H1 (cell line): Measurements from ENCODE around the gene AAMP. TPM values are rescaled to one million over a fixed set of nuclear protein-coding genes. Genes with fewer than 3 reads are reported as not detected.

ENCODE experiments used
- CTCF ChIA-PET: fragments of 300-600 bp; sonication (Branson Sonifier 250); formaldehyde crosslinking; loops from one replicate; lab custom pipeline; 2021; ENCODE audit not compliant: partially characterized antibody; lab: Charles Lee
- POLR2A ChIA-PET: fragments of 300-600 bp; sonication (Branson Sonifier 250); formaldehyde crosslinking; loops from one replicate; lab custom pipeline; 2021; ENCODE audit warnings: inconsistent platforms; ENCODE audit not compliant: partially characterized antibody; lab: Charles Lee
- DNase-seq, 2 experiments: peaks; one replicate each; pipeline versions ENCODE4 v3.0.0 to v3.0.0-alpha.2; 2010 to 2022; ENCODE audit warnings: low spot score in 2 of 2, low read depth in 1 of 2, mixed read lengths in 1 of 2
- FAIRE-seq: peaks from 2 replicates; lab custom pipeline; 2011; peaks lifted over from hg19 to GRCh38; lab: Jason Lieb, UNC
- H2AFZ ChIP-seq: 2 replicates; pipeline ENCODE4 v1.8.1; 2012; ENCODE audit warnings: low read length, inconsistent platforms
- H2AK5ac ChIP-seq: 2 replicates; pipeline ENCODE4 v1.6.1; 2013; ENCODE audit warnings: low read depth, low read length
- H2BK120ac ChIP-seq: replicated peaks from 2 replicates; pipeline ENCODE3; 2013; ENCODE audit warnings: low read depth, low read length, inconsistent platforms
- H2BK12ac ChIP-seq: 2 replicates; pipeline ENCODE4 v1.6.1; 2013; ENCODE audit warnings: low read depth, low read length
- H2BK15ac ChIP-seq: 2 replicates; pipeline ENCODE4 v1.6.1; 2013; ENCODE audit warnings: low read length
- H2BK20ac ChIP-seq: 2 replicates; pipeline ENCODE4 v1.6.1; 2013; ENCODE audit warnings: low read length
- H2BK5ac ChIP-seq: 2 replicates; pipeline ENCODE4 v1.6.1; 2013; ENCODE audit warnings: low read depth, low read length
- H3K14ac ChIP-seq: 2 replicates; pipeline ENCODE4 v1.6.1; 2013; ENCODE audit warnings: inconsistent platforms; ENCODE audit not compliant: insufficient read length
- H3K18ac ChIP-seq: 2 replicates; pipeline ENCODE4 v1.6.1; 2013; ENCODE audit warnings: low read length; ENCODE audit errors: extremely low read depth
- H3K23ac ChIP-seq: 2 replicates; pipeline ENCODE4 v1.6.1; 2013; ENCODE audit warnings: inconsistent platforms; ENCODE audit not compliant: insufficient read length
- H3K23me2 ChIP-seq: 2 replicates; pipeline ENCODE4 v1.6.1; 2013; ENCODE audit warnings: low read depth, low read length
- H3K27ac ChIP-seq: 2 replicates; pipeline ENCODE4 v1.6.1; 2011; ENCODE audit warnings: low read depth, low read length, inconsistent platforms
- H3K27me3 ChIP-seq, 4 experiments: replicated peaks in 1 of 4; 1 replicate in 1 of 4; 2 replicates in 3 of 4; pipeline versions ENCODE4 v1.6.1 to v1.8.1; 2011 to 2013; ENCODE audit warnings: low read length in 3 of 4, mild to moderate bottlenecking in 3 of 4, inconsistent platforms in 2 of 4, mixed read lengths in 2 of 4, moderate library complexity in 1 of 4; ENCODE audit not compliant: control insufficient read depth in 3 of 4, insufficient read depth in 3 of 4; ENCODE audit errors: extremely low read depth in 1 of 4
- H3K36me3 ChIP-seq, 4 experiments: 2 replicates each; pipeline versions ENCODE4 v1.6.1 to v1.8.1; 2011 to 2013; ENCODE audit warnings: mild to moderate bottlenecking in 4 of 4, low read length in 3 of 4, moderate library complexity in 2 of 4, control low read depth in 1 of 4, inconsistent platforms in 1 of 4; ENCODE audit not compliant: insufficient read depth in 4 of 4, control insufficient read depth in 2 of 4
- H3K4ac ChIP-seq: replicated peaks from 2 replicates; pipeline ENCODE3; 2013; ENCODE audit warnings: low read length, low read depth, mixed read lengths, inconsistent platforms; ENCODE audit not compliant: insufficient read length
- H3K4me1 ChIP-seq, 4 experiments: replicated peaks in 1 of 4; 1 replicate in 1 of 4; 2 replicates in 3 of 4; pipeline versions ENCODE4 v1.6.1 to v1.8.1; 2011 to 2013; ENCODE audit warnings: low read length in 3 of 4, inconsistent platforms in 2 of 4, mixed read lengths in 1 of 4; ENCODE audit not compliant: insufficient read depth in 4 of 4, control insufficient read depth in 3 of 4
- H3K4me2 ChIP-seq, 2 experiments: 2 replicates each; pipeline versions ENCODE4 v1.6.1 to v1.8.1; 2011 to 2013; ENCODE audit warnings: low read depth in 2 of 2, low read length in 2 of 2, control low read depth in 1 of 2, inconsistent platforms in 1 of 2, mild to moderate bottlenecking in 1 of 2; ENCODE audit not compliant: insufficient read depth in 1 of 2
- H3K4me3 ChIP-seq, 4 experiments: fragments of 200-600, 300-600 bp in 1 of 4; sonication (generic), shearing (Covaris generic), sonication (Bioruptor Twin) in 1 of 4; 2 replicates each; pipeline versions ENCODE4 v1.5.1 to v1.8.1; 2011 to 2016; ENCODE audit warnings: low read length in 4 of 4, low read depth in 3 of 4, control low read depth in 2 of 4, inconsistent platforms in 2 of 4, mild to moderate bottlenecking in 2 of 4, mixed read lengths in 1 of 4, moderate library complexity in 1 of 4; ENCODE audit not compliant: insufficient read depth in 2 of 4; ENCODE audit errors: extremely low read depth in 1 of 4
- H3K56ac ChIP-seq: replicated peaks from 2 replicates; pipeline ENCODE3; 2013; ENCODE audit warnings: low read depth, mild to moderate bottlenecking, mixed read lengths, low read length, inconsistent platforms; ENCODE audit not compliant: insufficient read length
- H3K79me1 ChIP-seq: 2 replicates; pipeline ENCODE4 v1.6.1; 2013; ENCODE audit warnings: low read depth, low read length, control low read depth
- H3K79me2 ChIP-seq, 2 experiments: 2 replicates each; pipeline versions ENCODE4 v1.6.1 to v1.8.1; 2012 to 2013; ENCODE audit warnings: low read length in 2 of 2, mild to moderate bottlenecking in 2 of 2, inconsistent platforms in 1 of 2; ENCODE audit not compliant: insufficient read depth in 2 of 2, control insufficient read depth in 1 of 2
- H3K9ac ChIP-seq, 4 experiments: replicated peaks in 1 of 4; 1 replicate in 1 of 4; 2 replicates in 3 of 4; pipeline versions ENCODE4 v1.6.1 to v1.8.1; 2011 to 2013; ENCODE audit warnings: low read depth in 3 of 4, low read length in 3 of 4, control low read depth in 2 of 4, mild to moderate bottlenecking in 2 of 4, moderate library complexity in 2 of 4, inconsistent platforms in 1 of 4; ENCODE audit errors: extremely low read depth in 1 of 4
- H3K9me3 ChIP-seq, 2 experiments: 2 replicates each; pipeline versions ENCODE4 v1.6.1 to v1.8.1; 2012 to 2013; ENCODE audit warnings: mild to moderate bottlenecking in 2 of 2, moderate library complexity in 2 of 2, control low read depth in 1 of 2, inconsistent platforms in 1 of 2, low read depth in 1 of 2, low read length in 1 of 2, mixed read lengths in 1 of 2; ENCODE audit not compliant: insufficient read depth in 2 of 2
- H4K20me1 ChIP-seq, 2 experiments: replicated peaks in 1 of 2; 2 replicates each; pipeline versions ENCODE3 to v1.8.1; 2011 to 2013; ENCODE audit warnings: inconsistent platforms in 2 of 2, low read length in 2 of 2, mild to moderate bottlenecking in 1 of 2; ENCODE audit not compliant: insufficient read depth in 2 of 2, control insufficient read depth in 1 of 2
- H4K5ac ChIP-seq: 2 replicates; pipeline ENCODE4 v1.6.1; 2013; ENCODE audit warnings: low read length, low read depth, mixed read lengths, inconsistent platforms; ENCODE audit not compliant: insufficient read length
- H4K8ac ChIP-seq: 2 replicates; pipeline ENCODE4 v1.8.0; 2013; ENCODE audit warnings: mild to moderate bottlenecking, moderate library complexity, low read length, inconsistent platforms; ENCODE audit not compliant: insufficient read depth; ENCODE audit errors: extremely low read depth
- H4K91ac ChIP-seq: replicated peaks from 2 replicates; pipeline ENCODE3; 2013; ENCODE audit warnings: low read length, mixed read lengths, inconsistent platforms; ENCODE audit not compliant: insufficient read length
- ASH2L ChIP-seq: fragments of 200-600, 300-600 bp; sonication (generic); IDR thresholded peaks from one replicate; pipeline ENCODE4 v1.7.1; 2017; ENCODE audit warnings: low read length
- BACH1 ChIP-seq: IDR thresholded peaks from 2 replicates; pipeline ENCODE4 v1.6.1; 2012; ENCODE audit warnings: low read length, improper control_type of control experiment
- BRCA1 ChIP-seq: IDR thresholded peaks from 2 replicates; pipeline ENCODE4 v1.6.1; 2012; ENCODE audit warnings: low read depth, low read length, improper control_type of control experiment
- POLR2A ChIP-seq, 2 experiments: IDR thresholded peaks; 1 replicate in 1 of 2; 2 replicates in 1 of 2; pipeline ENCODE4 v1.6.1; 2011; ENCODE audit warnings: low read depth in 2 of 2, low read length in 2 of 2, mild to moderate bottlenecking in 2 of 2; ENCODE audit errors: control extremely low read depth in 1 of 2
- RBBP5 ChIP-seq: IDR thresholded peaks from 2 replicates; pipeline ENCODE4 v1.7.1; 2012; ENCODE audit warnings: low read depth, mild to moderate bottlenecking, inconsistent platforms, low read length, moderate library complexity, borderline replicate concordance
- SIN3A ChIP-seq, 2 experiments: IDR thresholded peaks in 1 of 2; conservative IDR thresholded peaks in 1 of 2; 2 replicates each; pipeline ENCODE4 v1.6.1; 2011 to 2012; ENCODE audit warnings: low read length in 2 of 2, improper control_type of control experiment in 1 of 2, low read depth in 1 of 2, mild to moderate bottlenecking in 1 of 2
- TAF1 ChIP-seq: IDR thresholded peaks from 2 replicates; pipeline ENCODE4 v1.6.1; 2011; ENCODE audit warnings: mild to moderate bottlenecking, low read depth, low read length
- WGBS, 2 experiments: shearing (Covaris generic) in 1 of 2; methylation state at CpG; one replicate each; pipeline versions ENCODE4 v1.1.6 to v1.1.7; 2013 to 2015; ENCODE audit warnings: low lambda C conversion rate in 2 of 2, mixed read lengths in 2 of 2, inconsistent platforms in 1 of 2, low coverage in 1 of 2, missing lambda C conversion rate in 1 of 2; ENCODE audit not compliant: insufficient replicate concordance in 2 of 2, insufficient coverage in 1 of 2, insufficient read length in 1 of 2; ENCODE audit errors: extremely low coverage in 1 of 2, missing lambda C conversion rate in 1 of 2; 5-methylcytosine and 5-hydroxymethylcytosine counted together
- polyA plus RNA-seq, 7 experiments: library from polyadenylated mRNA; depleted of rRNA in 3 of 7; stranded (reverse) in 5 of 7; unstranded in 2 of 7; fragments of >200 nt in 5 of 7; fragments of 200-250 nt in 2 of 7; gene quantifications; 1 replicate in 5 of 7; 2 replicates in 1 of 7; 4 replicates in 1 of 7; pipeline versions ENCODE4 v1.2.1 to v1.2.3, GENCODE V29; 2011 to 2013; ENCODE audit warnings: missing spikeins in 2 of 7, mixed read lengths in 2 of 7
- total RNA-seq: library from RNA; stranded (reverse); fragmentation: NEBNext Ultra II Directional; extraction: Animal tissue kit (Norgen Biotek cat#: 25700); gene quantifications from 2 replicates; pipeline ENCODE4 v1.2.1, GENCODE V29; 2021

The AAMP gene
- total and polyA plus RNA-seq, 2 of the 8 experiments (the other 6 are each of a cell fraction or from before 2014, with no cell fraction given), result 119 to 125 TPM

- POLR2A ChIA-PET, result interaction anchor here (0.7 to 1.8 kb wide), 3 partner anchors 13 to 40 kb away, joined by 3 to 12 read pairs (median 3); no protein-coding TSS in a partner anchor
- TF ChIP-seq BACH1 (0 out of 2 replicates have a peak, but pooled peaks have one; percentile 10), SIN3A (conservative IDR thresholded peaks at IDR 0.05 in 1 of 2, IDR thresholded peaks at IDR 0.05 in 1 of 2; ENCODE audit: low read depth in 1 of 2, low read length in 2 of 2) (no peak), RBBP5 (0 out of 2 replicates have a peak, but pooled peaks have one; percentile 34), ASH2L (peak; percentile 52), BRCA1 (no peak), POLR2A (IDR thresholded peaks at IDR 0.05; ENCODE audit: control extremely low read depth in 1 of 2, low read depth in 2 of 2, low read length in 2 of 2) (peak in 1 of 2 experiments; percentile 67; a peak in 1 of 3 replicates), TAF1 (peak; percentile 32; the same call in 1 of the 2 replicates)
Measured at GRCh38 chr2:218217360-218218267, 52.3 kb downstream of the AAMP start.

More at GRCh38 chr2:218217360-218218267, 52.3 kb downstream of the AAMP start:
- Histone ChIP-seq H4K20me1 (peaks cover 3 to 9% of the 10 kb centered on the region in 2 experiments), H3K23me2 (peaks cover 2% of the 10 kb centered on the region; the same call in 1 of the 2 replicates), H3K27me3 (no peaks in the 10 kb centered on the region), H4K8ac (peak overlapping the region; percentile 71; the same call in 1 of the 2 replicates), H3K79me1 (peaks cover 14% of the 10 kb centered on the region; the same call in 1 of the 2 replicates), H4K5ac (peak overlapping the region; percentile 86), H2AK5ac (no peak overlapping the region), H3K4me3 (peak overlapping the region; percentile 87 to 93 (median 92)), H3K9ac (peak overlapping the region; percentile 68 to 85 (median 75)), H2BK120ac (no peak overlapping the region), H3K27ac (peak overlapping the region; percentile 69), H2AFZ (no peak overlapping the region), H3K79me2 (peaks cover 38 to 51% of the 10 kb centered on the region in 2 experiments), H2BK5ac (peak overlapping the region; percentile 91), H2BK12ac (0 out of 2 replicates have a peak overlapping the region, but pooled peaks have one; percentile 17), H3K9me3 (no peaks in the 10 kb centered on the region), H3K14ac (peak overlapping the region; percentile 37), H4K91ac (peak overlapping the region; percentile 94), H3K4me1 (peaks cover 0 to 10% (median 3%) of the 10 kb centered on the region in 4 experiments; a peak in 3 of 7 replicates), H3K36me3 (peaks cover 0 to 9% (median 0%) of the 10 kb centered on the region in 4 experiments; a peak in 2 of 8 replicates), H2BK20ac (no peak overlapping the region), H3K4me2 (peak overlapping the region; percentile 64 to 92), H3K23ac (no peak overlapping the region), H3K18ac (peak overlapping the region; percentile 78; the same call in 1 of the 2 replicates), H2BK15ac (no peak overlapping the region), H3K4ac (peak overlapping the region; percentile 61), H3K56ac (peak overlapping the region; percentile 26)
- no peak for FAIRE-seq
- WGBS, 2 experiments, result 1% methylated on average over 44 of the region's 47 CpGs; no CpG with 5 or more reads in 1 of the 2 experiments
- CTCF ChIA-PET, result interaction anchor here (0.5 to 2.0 kb wide), 2 partner anchors 14 to 681 kb away, joined by 3 to 7 read pairs; no protein-coding TSS in a partner anchor
- peak in 1 of 2 experiments; percentile 66 for DNase-seq
